Choroid plexus epithelial cell (primary cell): ENCODE measurements around the gene PAX5.

Experiments
- DNase-seq: peaks from one replicate; pipeline ENCODE4 v3.0.0-alpha.2; 2010; ENCODE audit warnings: low read depth
- H3K4me3 ChIP-seq: 2 replicates; pipeline ENCODE4 v1.5.1; 2011; ENCODE audit warnings: low read depth, mild to moderate bottlenecking, control low read depth, low read length, moderate library complexity
- CTCF ChIP-seq: conservative IDR thresholded peaks from 2 replicates; pipeline ENCODE4 v1.5.1; 2011; ENCODE audit warnings: low read depth, mild to moderate bottlenecking, control low read depth, inconsistent platforms, low read length, moderate library complexity

PAX5 gene

GRCh38 chr9:37011530-37011929 lies 22.5 kb downstream of the PAX5 start:
- TF ChIP-seq CTCF = no peak
- DNase-seq = no peak
- no peak overlapping the region for H3K4me3 ChIP-seq

GRCh38 chr9:37010976-37011375 lies 23.1 kb downstream of the PAX5 start:
- no peak overlapping the region for H3K4me3 ChIP-seq
- TF ChIP-seq CTCF = no peak
- no peak for DNase-seq

GRCh38 chr9:37010180-37010579 lies 23.9 kb downstream of the PAX5 start:
- DNase-seq = no peak
- no peak for TF ChIP-seq CTCF
- H3K4me3 ChIP-seq = no peak overlapping the region

- H3K4me3 ChIP-seq = no peak overlapping the region
- no peak for TF ChIP-seq CTCF
- no peak for DNase-seq
Observed at GRCh38 chr9:37007295-37007694, 26.8 kb downstream of the PAX5 start.

- TF ChIP-seq CTCF = no peak
- H3K4me3 ChIP-seq = no peak overlapping the region
- DNase-seq = no peak
Observed at GRCh38 chr9:37005517-37006140, 28.4 kb downstream of the PAX5 start.

GRCh38 chr9:37004424-37004935 lies 29.6 kb downstream of the PAX5 start:
- DNase-seq = no peak
- H3K4me3 ChIP-seq = no peak overlapping the region
- no peak for TF ChIP-seq CTCF

GRCh38 chr9:37002413-37003217 lies 31.5 kb downstream of the PAX5 start:
- H3K4me3 ChIP-seq = no peak overlapping the region
- no peak for DNase-seq
- TF ChIP-seq CTCF = no peak
